WTC11 (cell line): ENCODE measurements around the gene PUS7L.

Source experiments
- CREB1 ChIP-seq: sonication (generic); formaldehyde crosslinking; IDR thresholded peaks from 2 replicates; pipeline ENCODE4 v1.8.0; 2023; ENCODE audit warnings: mild to moderate bottlenecking, missing genetic modification reagents
- CTCF ChIP-seq: fragments of 200-600 bp; IDR thresholded peaks from 2 replicates; pipeline ENCODE4 v1.8.0; 2022; ENCODE audit warnings: antibody characterized with exemption
- ESRRA ChIP-seq: sonication (generic); formaldehyde crosslinking; IDR thresholded peaks from 2 replicates; pipeline ENCODE4 v1.8.1; 2022; ENCODE audit warnings: mild to moderate bottlenecking, missing genetic modification reagents, borderline replicate concordance
- GABPB1 ChIP-seq: sonication (generic); formaldehyde crosslinking; IDR thresholded peaks from 2 replicates; pipeline ENCODE4 v1.8.1; 2023; ENCODE audit warnings: mild to moderate bottlenecking, missing genetic modification reagents
- IRF2 ChIP-seq: sonication (generic); formaldehyde crosslinking; IDR thresholded peaks from 2 replicates; pipeline ENCODE4 v1.8.0; 2022; ENCODE audit warnings: low read depth, missing genetic modification reagents, borderline replicate concordance
- STAT6 ChIP-seq: sonication (generic); formaldehyde crosslinking; conservative IDR thresholded peaks from 2 replicates; pipeline ENCODE4 v1.8.1; 2023; ENCODE audit warnings: mild to moderate bottlenecking, low read depth, missing genetic modification reagents, moderate library complexity
- ZSCAN18 ChIP-seq: fragments of 250-450 bp; sonication (Bioruptor Pico); IDR thresholded peaks from 2 replicates; pipeline ENCODE4 v2.1.2; 2022; ENCODE audit warnings: mild to moderate bottlenecking, moderate library complexity

GRCh38 chr12:43694879-43695278 is 63.7 kb downstream of the PUS7L start:
- TF ChIP-seq CTCF: no peak
- no peak for TF ChIP-seq ESRRA (CRISPR knock-in tag)
- no peak for TF ChIP-seq IRF2 (CRISPR knock-in tag)
- no peak for TF ChIP-seq GABPB1 (CRISPR knock-in tag)
- no peak for TF ChIP-seq STAT6 (CRISPR knock-in tag)
- TF ChIP-seq CREB1 (CRISPR knock-in tag): no peak
- TF ChIP-seq ZSCAN18: no peak
